ELR (cell line): Measurements from ENCODE around the gene RXRA.
A peak's percentile ranks its signal among the peaks of the same experiment; 100 is the strongest.

Source experiments
- DNase-seq: peaks from one replicate; pipeline ENCODE4 v3.0.0-alpha.2; 2015; ENCODE audit warnings: low read depth

The RXRA gene

DNA sequence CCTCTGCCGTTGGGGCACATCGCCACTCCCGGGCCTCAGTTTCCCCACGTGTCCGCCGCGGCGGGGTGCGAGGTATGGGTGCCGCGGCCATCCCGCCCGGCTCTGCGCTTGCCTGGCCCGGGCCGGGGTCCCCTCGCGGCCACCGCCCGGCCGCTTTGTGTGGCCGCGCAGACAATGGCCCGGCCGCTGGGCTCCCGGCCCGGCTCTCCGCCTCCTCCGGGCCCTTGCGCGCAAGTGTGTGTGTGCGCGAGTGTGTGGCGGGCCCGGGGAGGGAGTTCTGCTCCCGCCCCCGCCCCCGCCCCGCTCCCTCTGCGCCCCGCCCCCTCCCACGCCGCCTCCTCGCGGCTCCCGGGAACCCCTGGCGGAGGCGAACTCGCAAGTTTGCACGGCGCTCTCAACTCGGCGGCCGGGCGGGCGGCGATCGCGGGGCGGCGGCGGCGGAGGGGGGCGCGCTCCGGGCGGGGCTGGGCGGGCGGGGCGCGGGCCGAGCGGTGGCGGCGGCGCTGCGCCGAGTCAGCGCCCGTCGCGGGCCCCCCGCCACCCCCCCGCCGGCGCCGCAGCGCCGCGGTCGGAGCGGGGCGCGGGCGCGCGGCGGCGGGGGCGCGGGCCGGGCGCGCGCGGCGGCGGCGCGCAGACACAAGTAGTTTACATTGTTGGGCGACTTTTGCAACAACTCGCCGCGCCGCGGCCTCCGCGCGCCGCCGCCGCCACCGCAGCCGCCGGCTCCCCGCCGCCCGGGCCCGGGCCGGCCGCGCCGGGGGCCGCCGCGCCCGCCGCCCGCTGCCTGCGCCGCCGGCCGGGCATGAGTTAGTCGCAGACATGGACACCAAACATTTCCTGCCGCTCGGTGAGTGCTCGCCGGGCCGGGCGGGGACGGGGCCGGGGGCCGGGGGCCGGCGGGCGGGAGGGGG, at the start of gene RXRA:
TSS of gene RXRA (plus strand) at position 643 of the 911 bp plus-strand sequence. CDS start at position 820, 177 bp downstream.
- DNase-seq, result peak; percentile 84

GRCh38 chr9:134278286-134278685, 48.0 kb upstream of the RXRA start:
- no peak for DNase-seq

- no peak for DNase-seq
Observed at GRCh38 chr9:134278974-134279640, 47.1 kb upstream of the RXRA start.

DNA sequence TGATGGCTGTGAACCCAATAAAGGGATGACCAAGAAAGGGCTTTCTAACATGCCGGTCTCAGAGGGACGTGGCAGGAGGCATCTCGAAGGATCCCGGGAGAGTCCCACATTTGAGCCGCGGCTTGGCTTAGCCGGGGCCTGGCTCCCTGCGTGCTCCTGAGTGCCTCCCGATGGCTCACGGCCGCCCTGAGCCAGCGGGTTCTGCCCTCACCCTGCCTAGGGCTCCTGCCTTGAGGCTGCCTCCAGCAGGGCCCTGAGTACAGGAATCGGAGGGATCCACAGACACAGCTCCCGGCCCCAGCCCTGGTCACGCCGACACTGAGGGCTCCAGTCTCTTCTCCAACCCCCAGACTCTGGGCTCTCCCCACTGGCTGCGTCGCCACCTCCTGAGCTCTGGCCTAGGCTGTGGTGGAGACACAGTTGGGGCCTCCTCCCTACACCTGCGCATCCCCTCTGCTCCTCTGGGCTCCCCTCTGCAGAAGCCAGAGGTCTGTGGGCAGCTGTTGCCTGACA, 44.1 kb upstream of the RXRA start:
- DNase-seq, result no peak

- no peak for DNase-seq
Observed at GRCh38 chr9:134283111-134283515, 43.1 kb upstream of the RXRA start.

GRCh38 chr9:134283692-134284265, 42.5 kb upstream of the RXRA start:
- no peak for DNase-seq

- DNase-seq, result no peak
Observed at GRCh38 chr9:134284273-134284672, 42.0 kb upstream of the RXRA start.

- no peak for DNase-seq
Observed at GRCh38 chr9:134284741-134285140, 41.5 kb upstream of the RXRA start.

DNA sequence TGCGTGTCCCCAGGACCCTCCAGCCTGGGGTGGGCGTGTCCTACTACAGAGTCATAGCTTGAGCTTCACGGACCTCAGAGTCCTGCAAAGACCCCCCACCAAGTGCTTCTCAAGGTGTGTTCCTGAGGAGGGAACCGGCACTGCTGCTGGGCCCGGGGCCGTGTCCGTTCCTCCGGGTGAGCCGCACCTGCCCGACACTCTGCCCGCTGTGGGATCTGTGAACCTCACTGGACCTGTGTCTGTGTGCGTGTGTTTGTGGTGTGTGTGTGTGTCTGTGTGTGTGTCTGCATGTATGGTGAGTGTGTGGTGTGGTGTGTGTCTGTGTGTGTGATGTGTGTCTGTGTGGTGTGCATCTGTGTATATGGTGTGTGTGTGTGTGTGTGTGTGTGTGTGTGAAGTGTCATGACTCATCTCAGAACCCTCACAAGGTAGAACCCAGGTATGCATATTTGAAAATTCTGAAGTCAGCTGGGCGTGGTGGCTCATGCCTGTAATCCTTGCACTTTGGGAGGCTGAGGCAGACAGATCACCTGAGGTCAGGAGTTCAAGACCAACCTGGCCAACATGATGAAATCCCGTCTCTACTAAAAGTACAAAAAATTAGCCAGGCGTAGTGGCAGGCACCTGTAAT, 40.9 kb upstream of the RXRA start:
- no peak for DNase-seq

DNA sequence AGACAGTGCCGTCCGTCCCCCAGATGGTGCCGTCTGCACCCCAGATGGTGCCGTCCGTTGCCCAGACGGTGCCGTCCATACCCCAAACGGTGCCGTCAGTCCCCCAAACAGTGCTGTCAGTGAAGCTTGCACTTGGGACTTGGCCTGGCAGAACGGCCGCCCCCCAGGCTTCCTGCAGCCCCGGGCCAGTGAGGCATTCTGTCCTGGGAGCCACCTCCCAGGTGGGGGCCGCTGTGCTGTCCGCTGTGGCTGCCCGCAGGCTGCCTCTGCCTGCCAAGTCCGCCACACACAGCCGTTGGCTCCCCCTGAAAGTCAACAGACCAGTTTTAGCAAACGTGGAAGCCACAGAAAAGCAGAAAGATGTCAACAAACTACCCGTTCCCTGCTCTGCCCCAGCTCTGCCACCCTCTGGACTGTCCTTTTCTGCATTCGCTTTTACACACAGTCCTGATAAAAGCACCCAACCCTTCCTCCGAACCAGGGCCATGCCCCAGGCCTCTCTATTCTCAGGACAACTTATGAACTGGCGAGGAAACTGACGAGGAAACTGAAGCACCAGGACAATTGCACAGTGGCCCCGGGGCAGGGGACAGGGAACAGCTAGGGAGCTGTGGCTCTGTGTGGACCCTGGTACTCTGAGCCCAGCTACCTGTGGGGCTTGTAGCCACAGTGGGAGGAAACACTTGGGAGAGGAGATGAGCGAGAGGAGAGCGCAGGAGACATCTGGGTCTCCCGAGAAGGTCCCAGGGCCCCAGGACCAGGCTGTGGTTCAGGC, 39.6 kb upstream of the RXRA start:
- DNase-seq, result no peak

DNA sequence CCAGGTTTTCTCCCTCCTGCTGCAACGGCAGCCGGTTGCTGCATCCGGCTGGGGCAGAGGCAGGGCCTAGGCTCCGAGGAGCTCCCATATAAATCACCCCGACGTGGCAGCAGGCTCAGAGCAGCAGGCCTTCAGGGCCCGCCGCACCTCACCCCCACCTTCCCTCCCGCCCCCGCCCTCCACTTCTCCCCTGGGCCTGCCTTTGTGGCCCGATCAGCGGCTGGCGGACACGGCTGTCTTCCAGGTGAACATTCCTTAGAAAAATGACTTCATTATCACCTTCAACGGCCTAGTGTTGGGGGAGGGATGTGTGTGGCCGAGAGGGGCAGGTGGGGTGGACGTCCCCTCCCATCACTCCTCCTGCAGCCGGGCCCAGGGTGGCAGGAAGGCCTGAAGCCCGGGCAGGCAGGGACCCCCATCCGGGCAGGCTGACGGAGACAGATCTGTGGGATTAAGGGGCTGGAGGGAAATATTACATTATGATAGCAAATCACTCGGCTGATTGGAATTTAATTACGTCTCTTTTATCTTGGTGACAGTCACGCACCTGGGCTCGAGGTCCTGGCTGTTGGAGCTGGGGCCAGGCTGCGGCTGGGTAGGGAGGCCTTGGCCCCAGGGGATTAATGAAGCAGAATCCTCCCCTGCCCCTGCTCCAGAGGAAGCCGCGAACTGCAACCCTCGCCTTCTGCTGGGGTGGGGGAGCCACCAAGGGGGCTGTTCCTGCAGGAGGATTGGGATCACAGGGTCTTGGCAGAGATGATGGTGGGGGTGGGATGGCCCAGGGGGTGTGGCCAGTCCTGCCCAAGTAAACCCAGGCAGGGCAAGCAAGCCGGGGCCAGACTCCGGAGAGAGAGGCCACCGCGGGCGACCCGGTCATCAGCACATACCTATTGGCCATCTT, 38.4 kb upstream of the RXRA start:
- no peak for DNase-seq

DNA sequence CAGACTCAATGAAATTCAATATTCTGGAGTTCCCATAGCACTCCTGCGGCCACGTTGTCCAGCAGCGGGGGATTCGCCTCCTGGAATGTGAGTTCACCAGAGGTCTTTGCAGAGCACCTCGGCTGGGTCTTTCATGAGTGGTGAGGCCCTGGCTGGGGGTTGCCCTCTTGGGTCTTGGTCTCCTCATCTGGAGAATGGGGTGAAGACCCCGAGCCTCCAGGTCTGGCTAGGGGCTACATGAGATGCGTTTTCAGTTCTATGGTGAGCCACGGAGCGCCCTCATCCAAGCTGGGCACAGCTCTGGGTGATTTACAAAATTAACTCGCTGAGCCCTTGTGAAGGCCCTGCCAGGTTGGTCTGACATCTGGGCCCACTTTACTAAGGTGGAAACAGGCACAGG, 37.5 kb upstream of the RXRA start:
- no peak for DNase-seq

GRCh38 chr9:134289241-134289875, 36.9 kb upstream of the RXRA start:
- DNase-seq, result no peak

- DNase-seq, result no peak
Observed at GRCh38 chr9:134290603-134291451, 35.4 kb upstream of the RXRA start.

DNA sequence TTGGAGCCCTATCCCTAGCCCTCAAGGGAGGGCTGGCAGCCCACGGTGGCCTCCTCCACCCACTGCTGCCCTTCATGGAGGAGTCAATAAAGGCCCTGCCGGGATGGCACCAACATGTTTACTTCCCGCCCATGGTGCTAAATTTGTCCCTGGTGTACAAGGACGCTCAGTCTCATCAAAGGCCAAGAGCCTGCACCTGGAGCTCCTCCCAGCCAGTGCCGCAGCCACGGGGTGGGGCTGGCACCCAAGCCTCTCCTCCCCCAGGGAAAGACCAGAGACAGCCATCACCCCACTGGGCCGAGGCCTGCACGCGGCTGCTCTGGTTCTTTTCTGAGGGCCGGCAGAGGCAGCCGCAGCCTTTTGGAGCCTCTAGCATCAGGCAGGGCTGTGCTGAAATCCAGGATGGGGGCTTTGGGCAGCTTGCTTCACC, 34.8 kb upstream of the RXRA start:
- no peak for DNase-seq

DNA sequence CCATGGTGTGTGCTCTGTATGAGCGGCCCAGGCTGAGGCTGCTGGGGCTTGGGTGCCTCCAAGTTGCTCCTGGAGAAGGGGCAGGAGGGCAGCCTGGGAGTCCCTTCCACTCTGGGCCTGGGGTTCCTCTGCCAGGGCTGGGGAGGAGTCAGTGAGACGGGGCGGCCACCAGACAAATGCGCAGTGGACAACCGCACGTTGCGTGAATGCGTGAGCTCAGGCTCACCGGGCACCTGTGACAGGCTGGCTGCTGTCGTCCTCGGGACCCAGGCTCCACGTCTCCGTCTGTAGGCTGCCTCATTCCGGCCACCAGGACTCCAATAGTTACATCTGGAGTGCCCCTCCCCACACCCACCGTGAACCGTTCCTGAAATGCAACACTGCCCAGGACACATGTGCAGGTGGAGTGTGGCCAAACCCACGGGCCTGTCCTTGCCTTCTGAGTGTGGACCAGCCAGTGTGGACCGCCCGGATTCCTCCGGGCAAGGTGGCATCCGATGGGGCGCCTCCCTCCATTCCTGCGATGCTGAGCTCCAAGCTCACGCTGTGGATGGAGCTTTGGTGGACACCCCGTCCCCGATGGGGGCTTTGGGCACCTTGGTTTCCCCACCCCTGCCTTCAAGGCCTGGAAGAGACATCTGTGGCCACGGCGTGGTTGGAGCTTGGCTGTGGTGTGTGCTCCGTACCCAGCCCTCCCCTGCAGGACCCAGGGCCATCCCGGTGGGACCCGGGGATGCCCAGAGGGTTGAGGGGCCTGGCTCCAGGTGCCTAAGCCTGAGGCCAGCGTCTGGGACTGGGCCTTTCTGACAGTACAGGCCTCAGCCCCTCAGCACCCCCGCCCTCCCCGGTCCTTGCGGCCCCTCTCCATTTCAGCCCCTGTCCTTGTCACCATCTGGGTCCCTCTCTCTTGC, 34.0 kb upstream of the RXRA start:
- DNase-seq, result no peak

DNA sequence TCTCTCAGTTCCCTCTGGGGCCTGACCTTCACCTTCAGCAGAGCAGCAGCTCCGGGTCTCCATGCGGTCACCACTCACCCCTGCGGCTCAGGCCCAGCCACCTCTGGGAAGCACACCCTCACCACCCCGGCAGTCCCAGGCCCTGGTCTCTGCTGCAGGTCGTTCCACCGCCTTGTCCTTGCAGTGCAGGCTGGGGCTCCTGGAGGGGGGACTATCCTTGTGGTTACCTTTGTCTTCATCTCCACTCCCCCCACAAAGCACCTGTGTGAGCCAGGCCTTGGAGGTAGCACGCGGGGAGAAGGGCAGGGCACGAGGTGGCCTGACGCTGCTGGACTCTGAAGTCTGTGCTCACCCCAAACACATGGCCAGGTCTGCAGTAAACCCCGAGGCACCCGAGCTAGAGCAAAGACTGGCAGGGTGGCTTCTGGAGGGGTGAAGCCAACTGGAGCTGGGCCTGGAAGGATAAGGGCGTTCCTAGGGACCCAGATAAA, 33.2 kb upstream of the RXRA start:
- no peak for DNase-seq
